ENCODE results near the gene KDM6A.

DNA sequence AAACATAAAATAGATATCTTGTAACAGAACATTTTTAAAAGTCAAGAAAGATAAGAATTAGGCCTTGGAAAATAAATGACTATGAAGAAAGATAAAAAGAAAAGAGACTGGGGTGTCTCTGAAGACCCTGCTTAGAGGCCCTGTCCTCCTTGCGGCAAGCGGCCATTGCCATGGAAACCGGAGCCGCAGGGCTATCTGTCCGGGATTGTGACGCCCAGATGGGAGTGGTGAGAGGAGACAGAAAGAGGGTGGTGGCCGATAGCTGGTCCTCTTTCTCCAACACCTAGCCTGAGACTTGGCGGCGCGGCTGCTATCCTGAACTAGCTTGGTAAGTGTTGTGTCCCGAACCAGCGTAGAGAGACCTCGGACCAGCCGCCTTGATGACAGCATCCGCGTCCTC lies 29.2 kb upstream of the KDM6A start, which contains the start of gene DUSP21:
- no peak for TF ChIP-seq POLR2A (IDR thresholded peaks at IDR 0.05)
- TF ChIP-seq, protein P1, sequence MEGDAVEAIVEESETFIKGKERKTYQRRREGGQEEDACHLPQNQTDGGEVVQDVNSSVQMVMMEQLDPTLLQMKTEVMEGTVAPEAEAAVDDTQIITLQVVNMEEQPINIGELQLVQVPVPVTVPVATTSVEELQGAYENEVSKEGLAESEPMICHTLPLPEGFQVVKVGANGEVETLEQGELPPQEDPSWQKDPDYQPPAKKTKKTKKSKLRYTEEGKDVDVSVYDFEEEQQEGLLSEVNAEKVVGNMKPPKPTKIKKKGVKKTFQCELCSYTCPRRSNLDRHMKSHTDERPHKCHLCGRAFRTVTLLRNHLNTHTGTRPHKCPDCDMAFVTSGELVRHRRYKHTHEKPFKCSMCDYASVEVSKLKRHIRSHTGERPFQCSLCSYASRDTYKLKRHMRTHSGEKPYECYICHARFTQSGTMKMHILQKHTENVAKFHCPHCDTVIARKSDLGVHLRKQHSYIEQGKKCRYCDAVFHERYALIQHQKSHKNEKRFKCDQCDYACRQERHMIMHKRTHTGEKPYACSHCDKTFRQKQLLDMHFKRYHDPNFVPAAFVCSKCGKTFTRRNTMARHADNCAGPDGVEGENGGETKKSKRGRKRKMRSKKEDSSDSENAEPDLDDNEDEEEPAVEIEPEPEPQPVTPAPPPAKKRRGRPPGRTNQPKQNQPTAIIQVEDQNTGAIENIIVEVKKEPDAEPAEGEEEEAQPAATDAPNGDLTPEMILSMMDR (IDR thresholded peaks at IDR 0.05) = no peak
